NCI-H1930 (cell line): ENCODE results near the gene ZDHHC4.

Experiments used
- DNase-seq, 2 experiments: peaks; one replicate each; lab custom pipeline; 2025; lab: John Stamatoyannopoulos, UW

Gene ZDHHC4

GRCh38 chr7:6577369-6578113 is at the start of gene ZDHHC4:
Gene ZDHHC4 (plus strand): TSS chr7:6577454. CDS start chr7:6580562, 3,108 bp downstream.
- peak; percentile 77 to 85 for DNase-seq

DNA sequence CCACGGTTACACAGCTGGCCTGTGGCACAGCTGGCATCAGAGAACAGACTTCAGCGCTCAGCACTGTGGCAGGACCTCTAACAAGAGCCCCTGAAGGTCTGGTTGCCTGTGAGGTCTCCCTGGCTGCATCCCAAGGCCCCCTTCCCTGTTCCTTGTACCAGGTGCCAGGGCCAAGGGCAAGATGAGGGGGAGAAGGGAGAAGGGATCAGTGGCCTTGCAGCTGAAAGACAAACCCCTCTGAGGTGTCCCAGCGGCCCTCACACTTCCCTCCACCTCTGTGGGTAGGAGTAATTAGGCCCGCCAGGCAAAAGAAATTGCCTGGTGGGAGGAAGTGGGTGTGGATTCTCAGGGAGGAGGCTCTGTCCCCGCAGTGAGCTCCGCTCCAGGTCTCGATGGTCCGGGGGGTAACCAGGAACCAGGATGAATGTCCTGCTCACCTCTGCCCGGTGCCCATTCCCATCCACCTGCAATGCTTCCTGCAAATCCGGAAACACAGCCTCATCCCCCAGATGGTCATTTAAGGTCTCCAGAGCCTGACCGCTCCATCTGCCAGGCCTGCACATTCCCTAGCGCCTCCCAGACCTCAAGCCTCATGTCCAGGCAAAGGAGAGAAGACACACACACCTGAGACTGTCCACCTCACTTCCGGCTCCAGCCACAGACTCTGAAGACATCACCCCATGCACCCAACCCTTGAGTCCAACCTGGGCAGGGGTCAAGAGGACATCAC is 48.7 kb upstream of the ZDHHC4 start:
- DNase-seq, result no peak

DNA sequence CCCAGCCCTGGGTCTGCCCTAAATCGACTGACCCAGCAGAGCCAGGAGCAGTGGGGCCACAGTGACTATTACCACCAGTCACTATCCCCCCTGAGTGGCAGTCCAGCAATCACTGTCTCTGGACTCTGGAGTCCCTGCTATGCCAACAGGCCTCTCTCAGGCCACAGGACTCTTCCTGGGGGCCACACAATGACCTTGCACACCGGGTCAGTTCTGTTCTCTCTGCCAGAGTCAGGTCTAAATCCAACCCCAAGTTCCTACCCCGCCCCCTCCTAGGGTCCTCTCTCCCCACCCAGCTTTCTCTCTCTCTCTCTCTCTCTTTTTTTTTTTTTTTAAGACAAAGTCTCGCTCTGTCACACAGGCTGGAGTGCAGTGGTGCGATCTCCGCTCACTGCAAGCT is 47.6 kb upstream of the ZDHHC4 start:
- no peak for DNase-seq

DNA sequence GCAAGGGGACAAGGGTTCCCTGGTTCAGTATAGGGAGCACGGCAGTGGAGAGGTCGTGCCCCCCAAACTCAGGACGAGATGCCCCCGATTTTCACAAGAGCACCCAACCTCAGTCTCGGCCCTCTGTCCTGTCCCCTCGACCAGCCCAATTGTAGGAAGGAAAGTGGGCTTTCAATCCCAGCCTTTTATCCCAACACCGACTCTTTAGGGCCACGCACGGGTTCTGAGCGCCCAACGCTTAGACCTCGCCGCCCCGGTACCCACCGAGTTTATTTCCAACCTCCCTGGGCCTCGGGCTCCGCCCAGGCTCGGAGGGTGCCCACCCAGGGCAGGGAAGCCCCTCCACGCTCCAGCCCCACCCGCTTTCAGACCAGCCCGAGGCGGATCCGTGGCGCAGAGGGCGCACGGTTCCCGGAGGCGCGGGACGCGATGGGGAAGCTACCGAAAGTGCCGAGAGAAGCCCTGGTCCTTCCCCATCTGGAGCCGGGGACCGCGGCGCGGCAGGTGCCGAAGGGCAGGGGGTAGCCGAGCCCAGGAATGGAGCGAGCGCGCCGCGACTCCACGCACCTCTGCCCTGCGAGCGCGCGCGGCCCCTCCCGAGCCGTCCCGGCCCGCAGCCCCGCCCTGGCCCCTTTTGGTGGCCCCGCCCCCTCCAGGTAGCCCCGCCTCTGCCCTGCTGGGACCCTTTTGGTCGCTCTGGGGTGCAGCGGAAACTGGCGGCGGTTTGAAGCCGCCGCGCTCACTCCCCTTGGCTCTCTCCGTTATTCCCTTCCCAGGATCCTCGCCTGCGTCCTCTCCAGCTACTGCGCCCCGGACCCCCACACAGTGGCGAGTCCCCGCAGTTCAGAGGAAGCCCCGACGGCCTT is 46.4 kb upstream of the ZDHHC4 start:
- no peak for DNase-seq

- no peak for DNase-seq
Measured at GRCh38 chr7:6531492-6532279, 45.6 kb upstream of the ZDHHC4 start.

DNA sequence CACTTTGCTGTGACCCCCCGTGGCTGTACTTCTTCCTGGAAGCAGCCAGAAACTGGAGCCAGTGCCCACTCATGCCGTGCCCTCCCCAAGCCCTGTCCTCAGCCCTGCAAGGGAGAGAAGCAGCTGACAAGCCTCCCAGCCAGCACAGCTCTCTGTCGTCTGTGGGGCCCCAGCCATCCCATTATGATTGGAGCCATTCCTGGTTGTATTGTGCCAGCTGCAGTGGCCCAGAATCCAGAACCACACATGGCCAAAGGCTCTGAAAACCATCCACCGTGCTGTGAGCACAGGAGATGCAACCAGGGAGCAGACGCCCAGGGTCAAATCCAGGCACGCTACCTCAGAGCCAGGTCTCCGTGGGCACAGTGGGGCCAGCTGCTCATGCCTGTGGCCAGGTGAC is 44.7 kb upstream of the ZDHHC4 start:
- DNase-seq, result no peak

GRCh38 chr7:6533893-6534495 is 43.3 kb upstream of the ZDHHC4 start:
- no peak for DNase-seq

GRCh38 chr7:6536262-6537260 is 40.7 kb upstream of the ZDHHC4 start:
- peak; percentile 9 to 54 for DNase-seq

- DNase-seq, result no peak
Measured at GRCh38 chr7:6542368-6542767, 34.9 kb upstream of the ZDHHC4 start.

DNA sequence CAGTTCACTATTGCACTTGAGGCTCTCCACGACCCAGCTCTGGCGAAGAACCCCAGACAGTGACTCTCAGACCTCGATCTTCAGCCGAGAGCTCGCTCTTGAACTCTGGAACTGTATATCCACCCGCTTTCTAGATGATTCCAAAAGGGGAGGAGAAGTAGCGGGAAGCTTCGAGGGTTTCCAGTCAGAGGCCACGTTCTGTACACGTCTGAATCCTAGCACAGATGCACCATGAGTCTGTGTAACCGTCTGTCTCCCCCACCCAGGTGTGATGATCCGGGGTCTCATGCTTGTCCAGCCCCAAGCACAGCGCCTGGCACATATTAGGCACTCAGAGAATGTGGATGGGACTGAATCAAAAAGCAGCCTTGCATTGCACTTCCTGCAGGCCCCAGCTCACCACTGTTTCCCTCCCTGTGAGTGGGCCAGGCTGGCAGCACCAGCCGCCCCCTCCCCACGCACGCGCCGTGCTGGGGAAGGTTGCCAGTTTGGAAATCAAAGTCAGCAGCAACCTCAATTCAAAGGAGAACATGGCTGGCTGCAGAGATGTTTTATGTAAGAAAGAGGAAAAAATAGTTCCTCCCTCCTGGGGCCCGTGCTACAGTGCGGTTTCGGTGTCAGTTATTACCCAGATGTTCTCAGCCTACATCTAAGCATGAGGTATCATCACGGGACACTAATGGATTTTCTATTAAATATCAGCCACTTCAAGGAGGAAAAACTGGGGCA is 31.7 kb upstream of the ZDHHC4 start:
- DNase-seq, result no peak

DNA sequence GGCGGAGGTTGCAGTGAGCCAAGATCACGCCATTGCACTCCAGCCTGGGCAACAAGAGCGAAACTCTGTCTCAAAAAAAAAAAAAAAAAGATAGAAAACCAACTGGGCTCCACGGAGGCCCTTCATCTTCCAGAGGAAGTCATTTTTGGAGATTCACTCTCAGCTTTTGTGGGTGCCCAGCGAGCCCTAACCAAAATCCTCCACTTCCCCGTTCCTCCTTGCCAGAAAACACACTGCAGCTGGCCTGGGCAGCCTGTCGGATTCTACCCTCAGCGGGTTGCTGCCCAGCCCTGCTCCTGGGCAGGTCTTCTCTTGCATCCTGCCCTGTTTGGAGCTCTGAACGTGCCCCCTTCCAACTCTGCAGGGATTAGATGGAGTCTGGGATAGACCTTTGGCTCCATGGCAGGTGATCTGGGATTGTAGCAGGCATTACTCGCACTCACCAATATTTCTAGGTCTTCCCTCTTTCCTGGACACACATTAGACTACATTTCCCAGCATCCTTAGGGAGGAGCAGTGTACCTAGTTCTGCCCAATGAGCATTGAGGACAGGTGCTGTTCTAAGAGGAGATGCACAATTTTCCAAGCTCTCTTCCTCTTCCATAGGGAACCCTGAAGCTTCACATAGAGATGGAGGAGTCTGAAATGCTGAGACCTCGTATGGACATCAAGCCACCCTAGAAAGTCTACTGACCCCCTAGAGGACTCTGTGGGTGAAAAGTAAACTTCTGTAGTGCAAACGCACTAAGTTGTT is 30.6 kb upstream of the ZDHHC4 start:
- no peak for DNase-seq

- no peak for DNase-seq
Measured at GRCh38 chr7:6547400-6547799, 29.9 kb upstream of the ZDHHC4 start.

DNA sequence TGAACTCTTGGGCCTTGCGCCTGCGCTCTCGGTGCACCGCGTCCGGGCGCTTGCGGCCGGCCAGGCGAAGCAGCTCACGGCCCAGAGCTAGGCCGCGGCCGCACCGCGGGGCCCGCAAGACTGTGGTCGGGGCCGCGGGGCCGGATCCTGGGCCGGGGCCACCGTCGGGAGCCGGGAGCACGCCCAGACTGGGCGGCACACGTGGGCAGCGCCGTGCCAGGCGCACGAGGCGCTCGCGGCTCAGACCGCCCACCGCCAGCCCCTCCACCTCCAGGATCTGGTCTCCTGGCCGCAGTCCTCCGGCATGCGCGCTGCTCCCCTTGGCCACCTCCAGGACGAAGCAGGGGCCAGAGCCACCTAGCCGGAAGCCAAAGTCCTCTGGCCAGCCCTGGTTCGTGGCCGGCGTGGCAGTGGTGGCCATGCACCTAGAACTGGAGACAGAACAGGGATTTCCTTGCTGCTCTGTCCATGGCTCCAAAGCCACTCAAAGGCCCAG is 26.2 kb upstream of the ZDHHC4 start, which contains the start of gene GRID2IP:
Gene GRID2IP, minus strand, starts transcription at position 446 of the 496 bp plus-strand sequence. Its CDS starts 25 bp downstream, at position 421.
- DNase-seq, result no peak

DNA sequence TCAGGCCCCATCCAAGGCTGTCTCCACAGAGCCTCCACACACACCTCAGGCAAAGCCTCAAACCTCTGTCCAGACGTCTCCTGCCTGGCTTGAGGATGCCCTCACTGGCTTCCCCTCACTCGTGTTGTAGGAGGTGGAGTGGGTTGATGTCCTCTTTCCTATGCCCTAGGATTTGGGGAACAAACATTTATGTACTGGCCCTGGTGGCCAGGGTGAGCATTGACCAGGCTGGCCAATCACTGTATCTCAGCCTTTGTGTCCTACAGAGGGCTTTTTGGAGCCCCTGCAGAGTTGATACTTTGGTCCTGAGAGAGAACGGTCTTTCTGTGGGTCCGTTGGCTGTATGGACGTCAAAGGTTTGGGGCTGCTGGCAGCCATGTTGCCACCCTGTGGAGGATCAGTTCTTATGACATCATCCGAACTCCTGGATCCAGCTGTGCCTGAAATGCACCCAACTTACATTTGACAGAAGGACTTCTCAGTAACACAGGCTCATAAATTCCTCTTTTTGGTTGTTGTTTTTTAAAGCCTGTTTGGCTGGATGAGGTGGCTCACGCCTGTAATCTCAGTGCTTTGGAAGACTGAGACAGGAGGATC is 23.7 kb upstream of the ZDHHC4 start:
- DNase-seq, result no peak

- no peak for DNase-seq
Measured at GRCh38 chr7:6554848-6555247, 22.4 kb upstream of the ZDHHC4 start.

DNA sequence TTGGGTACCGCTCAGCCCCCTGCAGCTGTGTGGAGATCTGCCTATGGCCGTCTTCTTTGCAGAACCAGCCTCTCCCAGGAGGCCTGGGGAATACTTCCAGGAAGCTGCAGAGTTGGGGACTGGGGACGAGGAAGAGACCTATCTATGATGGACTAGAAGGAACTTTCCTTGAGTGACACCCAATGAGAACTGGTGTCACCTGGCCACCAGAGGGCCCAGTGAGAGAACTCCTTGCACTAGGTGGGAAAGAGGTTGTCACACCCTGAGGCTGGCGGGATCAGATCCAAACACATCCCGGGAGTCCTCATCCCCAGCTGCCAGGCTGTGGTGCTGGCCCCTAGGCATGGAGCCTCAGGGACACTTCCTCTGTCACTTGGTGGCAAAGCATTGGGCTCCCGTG is 21.1 kb upstream of the ZDHHC4 start:
- no peak for DNase-seq

DNA sequence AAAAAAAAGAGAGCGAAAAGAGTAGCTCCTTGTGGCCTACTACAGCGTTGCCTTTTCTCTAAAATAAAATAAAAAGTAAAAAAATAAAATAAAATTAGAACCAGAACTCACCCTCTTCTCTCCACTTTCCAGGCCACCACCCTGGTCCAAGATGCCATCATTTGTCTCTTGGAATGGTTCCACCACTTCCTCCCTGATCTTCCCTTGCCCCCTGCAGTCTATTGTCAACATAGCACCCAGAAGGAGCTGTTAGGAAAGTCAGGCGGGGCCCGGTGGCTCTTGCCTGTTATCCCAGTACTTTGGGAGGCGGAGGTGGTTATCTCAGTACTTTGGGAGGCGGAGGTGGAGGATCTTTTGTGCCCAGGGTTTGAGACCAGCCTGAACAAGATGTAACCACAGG is 18.4 kb upstream of the ZDHHC4 start:
- no peak for DNase-seq

DNA sequence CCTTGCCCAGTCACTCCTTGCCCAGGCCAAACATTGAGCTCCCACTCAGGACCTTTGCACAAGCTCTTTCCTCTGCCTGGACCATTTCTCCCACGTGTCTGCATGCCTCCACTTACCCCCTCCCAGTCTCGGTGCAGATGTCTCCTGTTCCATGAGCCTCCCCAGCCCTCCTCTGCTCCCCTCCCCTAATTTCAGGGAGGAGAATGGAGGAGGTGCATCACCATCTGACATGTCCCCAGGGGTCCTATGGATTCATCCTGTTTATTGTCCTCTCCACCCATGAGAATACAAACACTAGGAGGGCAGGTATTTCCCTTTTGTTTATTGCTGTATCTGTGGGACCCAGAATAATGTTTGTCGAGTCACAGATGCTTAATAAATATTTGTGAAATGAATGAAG is 17.4 kb upstream of the ZDHHC4 start:
- no peak for DNase-seq
